ENCODE results near the gene TAF10.

TAF10 gene

GRCh38 chr11:6612213-6613041 is at the start of gene TAF10:
Gene TAF10 (minus strand): TSS chr11:6612216. CDS start chr11:6612189, 27 bp downstream.
- peak; percentile 92 for DNase-seq (ENCODE audit: low read depth in 2 of 2)

- no peak for DNase-seq (ENCODE audit: low read depth in 2 of 2)
Observed at GRCh38 chr11:6660712-6661111, 48.7 kb upstream of the TAF10 start.

- no peak for DNase-seq (ENCODE audit: low read depth in 2 of 2)
Observed at GRCh38 chr11:6658647-6659046, 46.6 kb upstream of the TAF10 start.

GRCh38 chr11:6657346-6657745 is 45.3 kb upstream of the TAF10 start:
- no peak for DNase-seq (ENCODE audit: low read depth in 2 of 2)

- no peak for DNase-seq (ENCODE audit: low read depth in 2 of 2)
Observed at GRCh38 chr11:6656936-6657335, 44.9 kb upstream of the TAF10 start.

GRCh38 chr11:6656584-6656915 is 44.5 kb upstream of the TAF10 start:
- no peak for DNase-seq (ENCODE audit: low read depth in 2 of 2)

- DNase-seq (ENCODE audit: low read depth in 2 of 2) = no peak
Observed at GRCh38 chr11:6655790-6656583, 44.0 kb upstream of the TAF10 start, which contains the start of gene DCHS1. Gene DCHS1 (minus strand): TSS chr11:6655809. CDS start chr11:6641613, 14,196 bp downstream.

- no peak for DNase-seq (ENCODE audit: low read depth in 2 of 2)
Observed at GRCh38 chr11:6655020-6655789, 43.2 kb upstream of the TAF10 start.

- DNase-seq (ENCODE audit: low read depth in 2 of 2) = no peak
Observed at GRCh38 chr11:6654281-6655019, 42.4 kb upstream of the TAF10 start.

- no peak for DNase-seq (ENCODE audit: low read depth in 2 of 2)
Observed at GRCh38 chr11:6653656-6654055, 41.6 kb upstream of the TAF10 start.

- DNase-seq (ENCODE audit: low read depth in 2 of 2) = no peak
Observed at GRCh38 chr11:6653097-6653496, 41.1 kb upstream of the TAF10 start.

- DNase-seq (ENCODE audit: low read depth in 2 of 2) = no peak
Observed at GRCh38 chr11:6652182-6652581, 40.2 kb upstream of the TAF10 start.

GRCh38 chr11:6650980-6651379 is 39.0 kb upstream of the TAF10 start:
- DNase-seq (ENCODE audit: low read depth in 2 of 2) = peak in 1 of 2 donors; percentile 44

GRCh38 chr11:6650104-6650503 is 38.1 kb upstream of the TAF10 start:
- no peak for DNase-seq (ENCODE audit: low read depth in 2 of 2)

- DNase-seq (ENCODE audit: low read depth in 2 of 2) = no peak
Observed at GRCh38 chr11:6648501-6648900, 36.5 kb upstream of the TAF10 start.

GRCh38 chr11:6647836-6648235 is 35.8 kb upstream of the TAF10 start:
- DNase-seq (ENCODE audit: low read depth in 2 of 2) = no peak

GRCh38 chr11:6646918-6647679 is 35.1 kb upstream of the TAF10 start:
- no peak for DNase-seq (ENCODE audit: low read depth in 2 of 2)

- no peak for DNase-seq (ENCODE audit: low read depth in 2 of 2)
Observed at GRCh38 chr11:6646576-6646917, 34.5 kb upstream of the TAF10 start.

GRCh38 chr11:6646071-6646470 is 34.1 kb upstream of the TAF10 start:
- no peak for DNase-seq (ENCODE audit: low read depth in 2 of 2)

- no peak for DNase-seq (ENCODE audit: low read depth in 2 of 2)
Observed at GRCh38 chr11:6642957-6643356, 30.9 kb upstream of the TAF10 start.

Data from stimulated activated CD8-positive, alpha-beta memory T cell treated with anti-CD3 and anti-CD28 coated beads, Interleukin-15, amount 100 ng/mL, for 48 hours (primary cell).